NCI-H69 (cell line): ENCODE data around the gene PITPNC1.
"Not testable (repeated sequence)": the region's sequence is repeated elsewhere in the genome, so short reads cannot be mapped to it uniquely, and the experiment has no call there.

Experiments
- DNase-seq: peaks from one replicate; lab custom pipeline; 2025; lab: John Stamatoyannopoulos, UW

PITPNC1 gene

DNA sequence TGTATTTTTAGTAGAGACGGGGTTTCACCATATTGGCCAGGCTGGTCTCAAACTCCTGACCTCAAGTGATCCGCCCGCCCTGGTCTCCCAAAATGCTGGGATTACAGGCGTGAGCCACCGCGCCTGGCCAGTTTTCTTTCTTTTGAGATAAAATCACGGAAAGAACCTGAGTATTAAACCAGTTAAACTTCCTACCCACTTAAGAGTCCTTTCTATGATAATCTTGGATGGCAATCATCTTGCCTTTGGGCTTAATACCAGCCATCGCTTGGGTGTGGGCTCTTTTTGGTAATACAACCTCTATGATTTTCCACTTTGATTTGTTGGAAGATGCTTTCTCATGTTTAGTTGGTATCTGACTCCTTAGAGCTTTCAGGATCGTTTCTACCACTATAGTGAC is 24.0 kb downstream of the PITPNC1 start:
- no peak for DNase-seq

GRCh38 chr17:67401598-67402504 is 24.8 kb downstream of the PITPNC1 start:
- no peak for DNase-seq

DNA sequence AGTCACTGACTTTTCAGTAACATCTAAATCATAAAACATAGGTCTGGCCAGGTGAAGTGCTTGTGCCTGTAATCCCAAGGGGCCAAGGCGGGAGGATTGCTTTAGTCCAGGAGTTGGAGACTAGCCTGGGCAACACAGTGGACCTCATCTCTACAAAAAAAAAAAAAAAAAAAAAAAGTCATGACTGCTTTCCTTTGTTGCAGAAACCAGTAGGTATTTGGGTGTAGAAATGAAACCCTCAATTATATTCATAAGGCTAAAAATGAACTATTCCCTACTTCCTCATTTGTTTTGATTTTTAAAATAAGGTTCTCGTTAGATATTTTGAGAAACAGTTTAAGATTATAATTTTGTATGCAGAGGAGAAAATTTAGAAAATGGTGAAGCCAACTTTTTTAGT is 26.0 kb downstream of the PITPNC1 start:
- peak; percentile 9 for DNase-seq

DNA sequence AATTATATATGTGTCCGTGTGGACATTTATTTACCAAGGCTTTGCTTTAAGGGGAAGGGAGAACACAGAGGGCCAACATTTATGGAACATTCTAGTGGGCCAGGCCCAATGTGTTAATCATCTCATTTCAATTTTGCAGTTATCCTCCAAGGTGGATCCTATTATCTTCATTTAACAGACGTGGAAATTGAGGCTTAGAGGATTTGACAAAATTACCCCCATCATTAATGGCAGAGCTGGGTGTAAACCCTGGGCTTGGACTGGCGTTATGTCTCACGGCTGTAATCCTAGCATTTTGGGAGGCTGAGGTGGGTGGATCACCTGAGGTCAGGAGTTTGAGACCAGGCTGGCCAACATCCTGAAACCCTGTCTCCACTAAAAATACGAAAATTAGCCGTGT is 26.4 kb downstream of the PITPNC1 start:
- no peak for DNase-seq

DNA sequence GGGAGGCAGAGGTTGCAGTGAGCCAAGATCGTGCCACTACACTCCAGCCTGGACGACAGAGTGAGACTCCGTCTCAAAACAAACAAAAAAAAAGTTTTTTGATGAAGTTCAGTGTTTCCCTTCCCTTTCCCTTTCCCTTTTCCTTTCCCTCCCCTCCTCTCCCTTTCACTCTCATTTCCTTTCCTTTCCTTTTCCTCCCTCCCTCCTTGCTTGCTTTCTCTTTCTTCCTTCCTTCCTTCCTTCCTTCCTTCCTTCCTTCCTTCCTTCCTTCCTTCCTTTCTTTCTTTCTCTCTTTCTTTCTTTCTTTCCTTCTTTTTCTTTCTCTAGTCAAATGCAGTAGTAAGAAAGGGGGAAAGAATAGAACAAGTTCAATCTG is 31.4 kb downstream of the PITPNC1 start:
- DNase-seq: not testable (repeated sequence)

DNA sequence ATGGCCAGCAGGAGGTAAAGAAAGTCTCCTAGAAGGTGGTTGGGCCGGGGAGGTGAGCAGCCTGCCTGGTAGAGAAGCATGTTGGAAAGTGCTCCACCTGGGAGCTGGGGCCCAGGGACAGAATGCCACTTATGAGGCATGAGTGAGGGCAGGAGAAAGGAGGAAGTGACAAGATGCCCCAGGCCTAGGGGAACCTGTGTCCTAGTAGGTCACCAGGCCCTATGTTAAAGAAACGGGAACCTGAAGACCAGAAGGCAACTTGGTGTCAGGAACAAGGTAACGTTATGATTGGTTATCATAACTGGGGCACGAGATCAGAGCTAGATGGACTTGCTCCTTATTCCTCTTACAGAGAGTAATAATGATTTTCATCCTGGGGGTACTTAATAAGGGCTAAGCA is 34.3 kb downstream of the PITPNC1 start:
- DNase-seq: no peak

DNA sequence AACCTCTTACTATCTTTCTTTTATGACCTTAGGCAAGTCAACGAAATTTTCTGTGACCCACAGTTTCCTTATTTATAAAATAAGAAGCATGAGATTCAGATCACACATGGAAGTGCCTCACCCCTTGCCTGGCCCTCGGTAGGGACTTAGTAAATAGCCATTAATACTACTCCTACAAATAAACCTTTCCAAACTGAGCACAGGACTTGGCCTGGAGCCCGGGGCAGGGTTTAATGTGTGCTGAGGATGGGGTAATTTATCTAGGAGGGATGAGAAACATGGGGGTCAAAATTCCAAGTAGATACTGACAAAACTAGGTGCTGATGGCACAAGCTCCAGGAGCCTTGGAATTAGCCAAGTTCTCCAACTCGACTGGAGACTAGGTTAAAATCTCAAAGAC is 35.0 kb downstream of the PITPNC1 start:
- peak; percentile 22 for DNase-seq

GRCh38 chr17:67412941-67413340 is 35.9 kb downstream of the PITPNC1 start:
- DNase-seq: no peak

DNA sequence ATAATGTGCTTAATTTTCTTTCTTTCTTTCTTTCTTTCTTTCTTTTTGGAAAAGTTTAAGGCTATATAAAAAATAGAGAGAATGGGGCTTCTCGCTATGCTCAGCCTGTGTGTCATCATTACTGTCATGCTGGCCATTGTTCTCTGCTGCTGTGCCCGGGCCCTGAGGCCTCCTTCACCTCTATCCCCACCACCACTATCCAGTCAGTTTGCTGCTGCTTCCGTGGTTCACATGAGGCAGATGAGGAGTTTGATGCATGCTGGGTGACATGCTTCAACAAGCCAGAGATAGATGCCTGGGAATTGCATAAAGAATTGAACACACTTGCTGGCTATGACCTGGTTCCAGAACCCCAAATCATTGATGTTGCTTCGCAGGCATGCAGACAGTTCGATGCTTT is 36.3 kb downstream of the PITPNC1 start:
- no peak for DNase-seq

DNA sequence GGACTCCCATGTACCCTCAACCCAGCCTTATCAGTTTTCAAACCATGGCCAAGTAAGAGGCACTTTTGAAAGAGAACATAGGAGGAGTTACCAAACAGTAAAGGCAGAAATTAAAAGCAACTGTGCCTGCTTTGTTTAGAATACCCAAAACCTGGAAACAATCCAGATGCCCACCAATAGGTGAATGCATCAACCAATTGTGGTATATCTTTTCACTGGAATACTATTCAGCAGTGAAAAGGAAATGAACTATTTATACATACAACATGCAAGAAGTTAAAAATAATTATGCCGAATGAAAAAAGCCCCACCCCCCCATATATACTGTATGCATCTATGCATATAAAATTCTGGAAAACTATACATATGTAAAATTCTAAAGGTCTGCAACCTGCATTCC is 37.0 kb downstream of the PITPNC1 start:
- DNase-seq: no peak

GRCh38 chr17:67414559-67414958 is 37.5 kb downstream of the PITPNC1 start:
- DNase-seq: no peak

GRCh38 chr17:67415291-67415690 is 38.2 kb downstream of the PITPNC1 start:
- no peak for DNase-seq

GRCh38 chr17:67417507-67417906 is 40.4 kb downstream of the PITPNC1 start:
- no peak for DNase-seq

DNA sequence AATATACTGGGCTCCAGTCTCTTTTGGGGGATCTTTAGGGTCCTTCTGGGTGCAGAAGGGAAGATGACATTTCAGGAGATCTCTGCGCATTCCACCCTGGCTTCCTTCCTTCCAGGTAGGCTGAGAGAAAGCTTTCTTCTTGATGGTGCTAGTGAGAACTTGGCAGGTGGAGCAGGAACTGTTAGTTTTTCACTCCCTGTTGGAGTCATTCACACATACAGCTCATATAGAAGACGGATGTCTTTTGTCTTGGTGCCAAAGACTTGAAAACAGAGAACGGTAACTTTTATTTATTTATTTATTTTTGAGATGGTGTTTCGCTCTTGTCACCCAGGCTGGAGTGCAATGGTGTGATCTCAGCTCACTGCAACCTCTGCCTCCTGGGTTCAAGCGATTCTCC is 43.9 kb downstream of the PITPNC1 start:
- DNase-seq: no peak

DNA sequence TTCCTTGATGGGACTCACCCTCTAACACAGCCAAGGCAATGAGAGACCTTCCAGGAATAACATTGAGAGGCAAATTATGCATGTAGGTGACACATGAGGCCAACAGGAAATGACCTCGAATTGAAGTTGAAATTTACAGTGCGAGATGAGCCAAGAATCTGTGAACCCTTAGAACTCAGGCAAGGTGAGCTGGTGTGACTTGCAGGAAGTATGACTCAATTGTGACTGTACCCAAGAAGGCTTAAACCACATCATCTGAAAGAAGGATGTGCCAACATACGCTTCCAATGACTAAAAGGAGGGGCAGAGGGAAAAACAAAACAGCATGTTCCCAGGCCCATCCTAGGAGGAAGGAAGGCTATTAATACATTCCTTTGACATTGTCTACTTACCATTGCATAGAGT is 44.8 kb downstream of the PITPNC1 start:
- DNase-seq: peak; percentile 8

DNA sequence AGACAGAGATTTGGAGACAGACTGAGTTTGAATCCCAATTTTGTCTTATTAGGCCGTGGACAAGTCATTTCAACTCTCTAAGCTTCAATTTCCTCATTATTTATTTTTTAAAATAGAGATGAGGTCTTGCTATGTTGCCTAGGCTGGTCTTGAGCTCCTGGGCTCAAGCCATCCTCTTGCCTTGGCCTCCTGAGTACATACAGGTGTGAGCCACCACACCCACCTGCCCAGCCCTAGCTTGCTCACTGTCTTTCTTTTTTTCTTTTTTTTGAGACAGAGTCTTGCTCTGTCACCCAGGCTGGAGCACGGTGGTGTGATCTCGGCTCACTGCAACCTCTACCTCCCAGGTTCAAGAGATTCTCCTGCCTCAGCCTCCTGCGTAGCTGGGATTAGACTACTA is 45.2 kb downstream of the PITPNC1 start:
- not testable (repeated sequence) for DNase-seq

DNA sequence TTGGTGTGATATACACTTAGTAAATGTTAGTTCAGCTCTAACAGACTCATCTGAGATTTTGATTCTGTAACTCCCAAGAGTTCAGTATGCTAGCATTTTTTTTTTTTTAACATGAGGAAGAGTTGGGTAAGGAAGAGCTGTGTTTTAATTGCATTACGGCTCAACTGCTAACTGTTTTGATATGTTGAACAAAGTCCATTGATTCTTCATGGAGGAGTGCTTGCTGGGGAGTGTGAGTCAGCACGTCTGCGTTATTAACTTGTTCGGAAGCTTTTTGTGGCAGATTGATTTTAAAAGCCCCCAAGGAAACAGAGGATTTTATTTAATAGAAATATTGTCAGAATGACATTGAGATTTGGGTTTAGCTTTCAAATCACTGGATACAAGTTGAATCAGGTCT is 45.8 kb downstream of the PITPNC1 start:
- DNase-seq: no peak

DNA sequence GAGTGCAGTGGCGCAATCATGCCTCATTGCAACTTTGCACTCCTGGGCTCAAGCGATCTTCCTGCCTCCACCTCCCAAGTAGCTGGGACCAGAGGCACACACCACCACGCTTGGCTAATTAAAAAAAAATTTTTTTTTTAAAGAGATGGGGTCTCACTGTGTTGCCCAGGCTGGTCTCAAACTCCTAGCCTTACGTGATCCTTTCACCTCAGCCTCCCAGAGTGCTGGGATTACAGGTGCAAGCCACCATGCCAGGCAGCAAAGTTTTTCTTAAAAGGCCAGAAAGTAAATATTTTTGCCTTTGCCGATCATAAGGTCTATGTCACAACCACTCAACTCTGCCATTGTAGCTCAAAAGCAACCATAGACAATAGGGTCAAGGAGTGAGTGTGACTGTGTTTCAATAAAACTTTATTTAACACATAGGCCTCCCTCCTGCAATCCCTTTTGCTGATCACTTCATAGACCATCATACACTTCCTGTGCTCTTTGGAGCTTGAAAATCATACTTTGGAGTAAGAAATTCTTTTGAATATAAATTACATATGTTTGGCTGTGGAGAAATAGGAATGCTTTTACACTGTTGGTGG is 48.6 kb downstream of the PITPNC1 start:
- no peak for DNase-seq

- no peak for DNase-seq
Measured at GRCh38 chr17:67427424-67427823, 50.3 kb downstream of the PITPNC1 start.

- not testable (repeated sequence) for DNase-seq
Measured at GRCh38 chr17:67430515-67430914, 53.4 kb downstream of the PITPNC1 start.

GRCh38 chr17:67431249-67432015 is 54.4 kb downstream of the PITPNC1 start:
- DNase-seq: no peak

GRCh38 chr17:67433248-67433924 is 56.3 kb downstream of the PITPNC1 start:
- DNase-seq: no peak
